HepG2 (cell line): ENCODE results near the gene SERTAD1. TPM values are rescaled to one million over a fixed set of nuclear protein-coding genes. Genes with fewer than 3 reads are reported as not detected.

Experiments used
- ATM ChIP-seq: fragments of 450-650 bp; IDR thresholded peaks from 2 replicates; pipeline ENCODE4 v1.7.1; 2017; ENCODE audit warnings: mild to moderate bottlenecking, borderline replicate concordance
- GATA4 ChIP-seq: sonication (generic); IDR thresholded peaks from 2 replicates; pipeline ENCODE4 v1.6.1; 2016; ENCODE audit warnings: antibody characterized with exemption, low read depth, borderline replicate concordance
- HDAC1 ChIP-seq: sonication (generic); formaldehyde crosslinking; IDR thresholded peaks from 2 replicates; pipeline ENCODE4 v1.5.1; 2020; ENCODE audit warnings: mild to moderate bottlenecking, missing genetic modification reagents
- KDM5A ChIP-seq: fragments of 200-600 bp; sonication (generic); IDR thresholded peaks from 2 replicates; pipeline ENCODE4 v1.7.0; 2018; ENCODE audit warnings: antibody characterized with exemption, mild to moderate bottlenecking, low read length, borderline replicate concordance
- SALL2 ChIP-seq: sonication (generic); formaldehyde crosslinking; IDR thresholded peaks from 2 replicates; pipeline ENCODE4 v1.8.1; 2023; ENCODE audit warnings: mild to moderate bottlenecking, missing genetic modification reagents, inconsistent platforms
- SIX4 ChIP-seq: sonication (generic); formaldehyde crosslinking; IDR thresholded peaks from 2 replicates; pipeline ENCODE4 v1.4.0; 2020; ENCODE audit warnings: missing genetic modification reagents
- SRF ChIP-seq: IDR thresholded peaks from 2 replicates; pipeline ENCODE4 v1.6.1; 2011; ENCODE audit warnings: mild to moderate bottlenecking, low read depth, low read length, moderate library complexity
- SYNCRIP ChIP-seq: fragments of 200-400 bp; formaldehyde crosslinking; IDR thresholded peaks from 2 replicates; pipeline ENCODE4 v1.6.1; 2018; ENCODE audit warnings: mild to moderate bottlenecking, low read depth, low read length; ENCODE audit not compliant: insufficient read depth
- TBP ChIP-seq: sonication (generic); formaldehyde crosslinking; IDR thresholded peaks from 2 replicates; pipeline ENCODE4 v1.5.0; 2020; ENCODE audit warnings: missing genetic modification reagents
- ZMYM3 ChIP-seq: sonication (generic); formaldehyde crosslinking; IDR thresholded peaks from 2 replicates; pipeline ENCODE4 v1.5.1; 2020; ENCODE audit warnings: mild to moderate bottlenecking, missing genetic modification reagents
- ZNF10 ChIP-seq: sonication (generic); formaldehyde crosslinking; IDR thresholded peaks from 2 replicates; pipeline ENCODE4 v1.4.0; 2020; ENCODE audit warnings: mild to moderate bottlenecking, low read depth, missing genetic modification reagents, borderline replicate concordance
- ZNF20 ChIP-seq: sonication (generic); formaldehyde crosslinking; IDR thresholded peaks from 2 replicates; pipeline ENCODE4 v1.4.0; 2020; ENCODE audit warnings: mild to moderate bottlenecking, moderate library complexity, missing genetic modification reagents
- ZNF263 ChIP-seq: sonication (generic); formaldehyde crosslinking; IDR thresholded peaks from 2 replicates; pipeline ENCODE4 v1.4.0; 2020; ENCODE audit warnings: missing genetic modification reagents
- ZNF530 ChIP-seq: sonication (generic); formaldehyde crosslinking; IDR thresholded peaks from 2 replicates; pipeline ENCODE4 v1.5.0; 2020; ENCODE audit warnings: low read depth, mild to moderate bottlenecking, missing genetic modification reagents
- ZNF572 ChIP-seq: sonication (generic); formaldehyde crosslinking; IDR thresholded peaks from 2 replicates; pipeline ENCODE4 v1.5.1; 2020; ENCODE audit warnings: mild to moderate bottlenecking, missing genetic modification reagents
- ZNF589 ChIP-seq: sonication (generic); formaldehyde crosslinking; conservative IDR thresholded peaks from 2 replicates; pipeline ENCODE4 v1.8.0; 2022; ENCODE audit warnings: mild to moderate bottlenecking, moderate library complexity, missing genetic modification reagents
- ZNF891 ChIP-seq: sonication (generic); formaldehyde crosslinking; IDR thresholded peaks from 2 replicates; pipeline ENCODE4 v1.5.0; 2020; ENCODE audit warnings: mild to moderate bottlenecking, missing genetic modification reagents
- polyA plus RNA-seq, 8 experiments: library from polyadenylated mRNA; depleted of rRNA in 3 of 8; stranded (reverse) in 7 of 8; unstranded in 1 of 8; fragments of >200 nt; fragmentation: Illumina TruSeq in 4 of 8; extraction: Trizol in 4 of 8; gene quantifications; 2 replicates each; pipeline versions ENCODE4 v1.2.1 to v1.2.3, GENCODE V29; 2011 to 2016; ENCODE audit warnings: low read depth in 4 of 8, missing spikeins in 1 of 8, mixed read lengths in 1 of 8; ENCODE audit not compliant: insufficient read depth in 1 of 8
- total RNA-seq, 5 experiments: library from RNA; depleted of rRNA; stranded (reverse); fragments of >200 nt; fragmentation: Illumina TruSeq; extraction: Trizol; gene quantifications; 2 replicates each; pipeline ENCODE4 v1.2.3, GENCODE V29; 2016; ENCODE audit warnings: low read depth in 1 of 5
- TF ChIP-seq, protein P1 (sequence below): sonication (generic); formaldehyde crosslinking; IDR thresholded peaks from 2 replicates; pipeline ENCODE4 v1.4.0; 2020; ENCODE audit warnings: mild to moderate bottlenecking, missing genetic modification reagents
- TF ChIP-seq, protein P2 (sequence below): sonication (generic); formaldehyde crosslinking; IDR thresholded peaks from 2 replicates; pipeline ENCODE4 v1.4.0; 2020; ENCODE audit warnings: mild to moderate bottlenecking, missing genetic modification reagents
- TF ChIP-seq, protein P3 (sequence below): sonication (generic); formaldehyde crosslinking; IDR thresholded peaks from 2 replicates; pipeline ENCODE4 v1.5.0; 2020; ENCODE audit warnings: mild to moderate bottlenecking, missing genetic modification reagents, borderline replicate concordance
- TF ChIP-seq, protein P4 (sequence below): sonication (generic); formaldehyde crosslinking; IDR thresholded peaks from 2 replicates; pipeline ENCODE4 v1.4.0; 2020; ENCODE audit warnings: missing genetic modification reagents
- TF ChIP-seq, protein P5 (sequence below): sonication (generic); formaldehyde crosslinking; IDR thresholded peaks from 2 replicates; pipeline ENCODE4 v1.8.1; 2023; ENCODE audit warnings: mild to moderate bottlenecking, missing genetic modification reagents, borderline replicate concordance

Gene SERTAD1
- total and polyA plus RNA-seq, 2 of the 13 experiments (the other 11 are each of a cell fraction or from before 2014, with no cell fraction given): 4.3 to 4.5 TPM

DNA sequence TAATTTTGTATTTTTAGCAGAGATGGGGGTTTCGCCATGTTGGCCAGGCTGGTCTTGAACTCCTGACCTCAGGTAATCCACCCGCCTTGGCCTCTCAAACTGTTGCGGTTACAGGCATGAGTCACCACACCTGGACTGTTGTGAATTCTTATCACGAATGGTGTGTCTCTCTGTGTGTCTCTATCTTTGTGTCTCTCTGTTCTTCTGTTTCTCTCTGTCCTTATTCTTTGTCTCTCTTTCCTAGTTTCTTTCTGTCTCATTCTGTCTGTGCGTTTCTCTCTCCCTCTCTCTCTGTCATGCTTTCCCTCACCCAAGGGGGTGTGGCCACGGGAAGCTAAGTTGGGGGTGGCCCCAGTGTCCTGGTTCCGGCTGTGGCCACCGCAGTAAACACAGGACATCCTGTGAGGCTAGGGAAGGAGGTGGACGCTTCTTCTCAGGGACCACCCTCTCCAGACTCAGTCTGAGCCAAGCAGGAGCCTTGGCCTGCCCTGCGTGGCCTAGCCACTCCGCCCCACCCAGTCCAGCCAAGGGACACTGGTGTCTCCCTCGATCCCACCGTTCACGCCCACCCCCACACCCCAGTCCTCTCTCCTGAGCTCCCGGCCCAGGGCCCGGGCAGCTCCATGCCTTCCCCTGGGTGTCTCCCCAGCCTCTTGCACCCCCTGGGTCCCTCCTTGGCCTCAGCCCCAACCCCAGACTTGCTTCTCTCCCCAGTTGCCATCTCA lies 8.7 kb downstream of the SERTAD1 start (continued):
- TF ChIP-seq SRF: no peak
- TF ChIP-seq, protein P1, sequence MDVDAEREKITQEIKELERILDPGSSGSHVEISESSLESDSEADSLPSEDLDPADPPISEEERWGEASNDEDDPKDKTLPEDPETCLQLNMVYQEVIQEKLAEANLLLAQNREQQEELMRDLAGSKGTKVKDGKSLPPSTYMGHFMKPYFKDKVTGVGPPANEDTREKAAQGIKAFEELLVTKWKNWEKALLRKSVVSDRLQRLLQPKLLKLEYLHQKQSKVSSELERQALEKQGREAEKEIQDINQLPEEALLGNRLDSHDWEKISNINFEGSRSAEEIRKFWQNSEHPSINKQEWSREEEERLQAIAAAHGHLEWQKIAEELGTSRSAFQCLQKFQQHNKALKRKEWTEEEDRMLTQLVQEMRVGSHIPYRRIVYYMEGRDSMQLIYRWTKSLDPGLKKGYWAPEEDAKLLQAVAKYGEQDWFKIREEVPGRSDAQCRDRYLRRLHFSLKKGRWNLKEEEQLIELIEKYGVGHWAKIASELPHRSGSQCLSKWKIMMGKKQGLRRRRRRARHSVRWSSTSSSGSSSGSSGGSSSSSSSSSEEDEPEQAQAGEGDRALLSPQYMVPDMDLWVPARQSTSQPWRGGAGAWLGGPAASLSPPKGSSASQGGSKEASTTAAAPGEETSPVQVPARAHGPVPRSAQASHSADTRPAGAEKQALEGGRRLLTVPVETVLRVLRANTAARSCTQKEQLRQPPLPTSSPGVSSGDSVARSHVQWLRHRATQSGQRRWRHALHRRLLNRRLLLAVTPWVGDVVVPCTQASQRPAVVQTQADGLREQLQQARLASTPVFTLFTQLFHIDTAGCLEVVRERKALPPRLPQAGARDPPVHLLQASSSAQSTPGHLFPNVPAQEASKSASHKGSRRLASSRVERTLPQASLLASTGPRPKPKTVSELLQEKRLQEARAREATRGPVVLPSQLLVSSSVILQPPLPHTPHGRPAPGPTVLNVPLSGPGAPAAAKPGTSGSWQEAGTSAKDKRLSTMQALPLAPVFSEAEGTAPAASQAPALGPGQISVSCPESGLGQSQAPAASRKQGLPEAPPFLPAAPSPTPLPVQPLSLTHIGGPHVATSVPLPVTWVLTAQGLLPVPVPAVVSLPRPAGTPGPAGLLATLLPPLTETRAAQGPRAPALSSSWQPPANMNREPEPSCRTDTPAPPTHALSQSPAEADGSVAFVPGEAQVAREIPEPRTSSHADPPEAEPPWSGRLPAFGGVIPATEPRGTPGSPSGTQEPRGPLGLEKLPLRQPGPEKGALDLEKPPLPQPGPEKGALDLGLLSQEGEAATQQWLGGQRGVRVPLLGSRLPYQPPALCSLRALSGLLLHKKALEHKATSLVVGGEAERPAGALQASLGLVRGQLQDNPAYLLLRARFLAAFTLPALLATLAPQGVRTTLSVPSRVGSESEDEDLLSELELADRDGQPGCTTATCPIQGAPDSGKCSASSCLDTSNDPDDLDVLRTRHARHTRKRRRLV (CRISPR knock-in tag): no peak
- TF ChIP-seq ZNF263 (CRISPR knock-in tag): no peak
- no peak for TF ChIP-seq TBP (CRISPR knock-in tag)
- no peak for TF ChIP-seq GATA4
- TF ChIP-seq, protein P2, sequence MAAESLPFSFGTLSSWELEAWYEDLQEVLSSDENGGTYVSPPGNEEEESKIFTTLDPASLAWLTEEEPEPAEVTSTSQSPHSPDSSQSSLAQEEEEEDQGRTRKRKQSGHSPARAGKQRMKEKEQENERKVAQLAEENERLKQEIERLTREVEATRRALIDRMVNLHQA (CRISPR knock-in tag): no peak
- TF ChIP-seq, protein P3, sequence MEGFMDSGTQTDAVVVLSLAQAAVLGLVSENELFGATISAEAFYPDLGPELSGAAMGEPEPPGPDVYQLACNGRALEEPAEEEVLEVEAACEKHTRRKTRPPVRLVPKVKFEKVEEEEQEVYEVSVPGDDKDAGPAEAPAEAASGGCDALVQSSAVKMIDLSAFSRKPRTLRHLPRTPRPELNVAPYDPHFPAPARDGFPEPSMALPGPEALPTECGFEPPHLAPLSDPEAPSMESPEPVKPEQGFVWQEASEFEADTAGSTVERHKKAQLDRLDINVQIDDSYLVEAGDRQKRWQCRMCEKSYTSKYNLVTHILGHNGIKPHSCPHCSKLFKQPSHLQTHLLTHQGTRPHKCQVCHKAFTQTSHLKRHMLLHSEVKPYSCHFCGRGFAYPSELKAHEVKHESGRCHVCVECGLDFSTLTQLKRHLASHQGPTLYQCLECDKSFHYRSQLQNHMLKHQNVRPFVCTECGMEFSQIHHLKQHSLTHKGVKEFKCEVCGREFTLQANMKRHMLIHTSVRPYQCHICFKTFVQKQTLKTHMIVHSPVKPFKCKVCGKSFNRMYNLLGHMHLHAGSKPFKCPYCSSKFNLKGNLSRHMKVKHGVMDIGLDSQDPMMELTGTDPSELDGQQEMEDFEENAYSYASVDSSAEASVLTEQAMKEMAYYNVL (CRISPR knock-in tag): peak; percentile 97
- TF ChIP-seq SYNCRIP: no peak
- no peak for TF ChIP-seq ZNF891 (CRISPR knock-in tag)
- no peak for TF ChIP-seq SALL2 (CRISPR knock-in tag)
- peak; percentile 75 for TF ChIP-seq ZMYM3 (CRISPR knock-in tag)
- TF ChIP-seq, protein P4, sequence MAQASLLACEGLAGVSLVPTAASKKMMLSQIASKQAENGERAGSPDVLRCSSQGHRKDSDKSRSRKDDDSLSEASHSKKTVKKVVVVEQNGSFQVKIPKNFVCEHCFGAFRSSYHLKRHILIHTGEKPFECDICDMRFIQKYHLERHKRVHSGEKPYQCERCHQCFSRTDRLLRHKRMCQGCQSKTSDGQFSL (CRISPR knock-in tag): no peak
- TF ChIP-seq ZNF589 (CRISPR knock-in tag): no peak
- no peak for TF ChIP-seq HDAC1 (CRISPR knock-in tag)
- TF ChIP-seq ZNF530 (CRISPR knock-in tag): no peak
- no peak for TF ChIP-seq SIX4 (CRISPR knock-in tag)
- no peak for TF ChIP-seq ATM
- no peak for TF ChIP-seq ZNF20 (CRISPR knock-in tag)
- TF ChIP-seq ZNF10 (CRISPR knock-in tag): no peak
- TF ChIP-seq KDM5A: no peak
- TF ChIP-seq, protein P5, sequence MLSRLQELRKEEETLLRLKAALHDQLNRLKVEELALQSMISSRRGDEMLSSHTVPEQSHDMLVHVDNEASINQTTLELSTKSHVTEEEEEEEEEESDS (CRISPR knock-in tag): no peak
- no peak for TF ChIP-seq ZNF572 (CRISPR knock-in tag)
